OCI-LY3 (cell line): Measurements from ENCODE around the gene METTL6.

Experiments
- CTCF ChIP-seq: fragments of 200-600, 300-600 bp; sonication (generic); IDR thresholded peaks from 2 replicates; pipeline ENCODE4 v1.5.1; 2014; ENCODE audit warnings: antibody characterized with exemption, low read length, low read depth
- EZH2phosphoT487 ChIP-seq: fragments of 200-600 bp; shearing (Covaris generic); IDR thresholded peaks from 2 replicates; pipeline ENCODE4 v1.6.1; 2018; ENCODE audit warnings: antibody characterized with exemption, mixed run types, low read depth

DNA sequence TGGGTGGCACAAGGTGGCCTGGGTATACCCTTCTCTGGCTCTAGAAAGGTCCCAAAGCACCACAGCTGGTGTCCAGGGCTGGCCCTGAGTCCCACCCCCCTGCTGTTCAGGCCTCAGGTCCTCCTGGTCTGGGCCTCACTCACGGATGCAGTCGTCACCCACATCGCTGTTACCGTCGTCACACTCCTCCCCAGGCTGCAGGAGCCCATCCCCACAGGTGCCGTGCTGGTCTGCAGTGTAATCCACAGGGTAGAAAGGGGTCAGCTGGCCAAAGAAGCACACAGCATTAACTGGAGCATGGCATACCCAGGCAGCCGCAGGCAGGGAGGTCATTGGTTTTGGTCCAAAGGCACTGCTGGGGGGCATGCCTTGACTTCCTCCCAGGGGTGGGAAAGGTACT is 28.4 kb upstream of the METTL6 start:
- TF ChIP-seq CTCF (no peak), EZH2phosphoT487 (no peak)
